Caco-2 (cell line): Measurements from ENCODE around the gene STAB1. TPM values are rescaled to one million over a fixed set of nuclear protein-coding genes. Genes with fewer than 3 reads are reported as not detected.

ENCODE experiments used
- BruUV-seq: library from RNA; stranded (reverse); fragments of 400-500 nt; replicated peaks from 2 replicates; lab custom pipeline; 2021; lab: Mats Ljungman, UMichigan
- CTCF ChIA-PET: fragments of 300-600 bp; sonication (Branson Sonifier 250); formaldehyde crosslinking; loops from one replicate; lab custom pipeline; 2022; ENCODE audit warnings: antibody characterized with exemption; lab: Charles Lee
- POLR2A ChIA-PET: fragments of 300-600 bp; sonication (Branson Sonifier 250); formaldehyde crosslinking; loops from one replicate; lab custom pipeline; 2022; ENCODE audit warnings: antibody characterized with exemption; lab: Charles Lee
- DNase-seq, 2 experiments: peaks; one replicate each; pipeline versions ENCODE4 v3.0.0 to v3.0.0-alpha.2; 2020 to 2022
- H3K27me3 ChIP-seq: replicated peaks from 2 replicates; pipeline ENCODE4 v1.6.0; 2011; ENCODE audit warnings: low read length; ENCODE audit not compliant: control insufficient read depth, insufficient read depth
- H3K36me3 ChIP-seq: 2 replicates; pipeline ENCODE4 v1.5.1; 2011; ENCODE audit warnings: low read length; ENCODE audit not compliant: control insufficient read depth, insufficient read depth
- H3K4me1 ChIP-seq: fragments of 250-450 bp; sonication (Bioruptor Pico); 2 replicates; pipeline ENCODE4 v1.5.1; 2020; ENCODE audit warnings: mild to moderate bottlenecking
- H3K4me3 ChIP-seq: 2 replicates; pipeline ENCODE4 v1.5.1; 2011; ENCODE audit warnings: low read depth, mild to moderate bottlenecking, control low read depth, low read length
- H3K9me3 ChIP-seq: fragments of 250-450 bp; sonication (Bioruptor Pico); 2 replicates; pipeline ENCODE4 v1.5.1; 2020; ENCODE audit warnings: mild to moderate bottlenecking, moderate library complexity
- H3K27ac Mint-ChIP-seq: one replicate; pipeline ENCODE4 v1.8.0; 2022; ENCODE audit warnings: mixed read lengths; ENCODE audit not compliant: unreplicated experiment
- H3K27me3 Mint-ChIP-seq: one replicate; pipeline ENCODE4 v1.8.0; 2022; ENCODE audit warnings: mixed read lengths; ENCODE audit not compliant: insufficient read depth, unreplicated experiment
- H3K36me3 Mint-ChIP-seq: one replicate; pipeline ENCODE4 v1.8.0; 2022; ENCODE audit warnings: mild to moderate bottlenecking, mixed read lengths; ENCODE audit not compliant: insufficient read depth, unreplicated experiment
- H3K4me1 Mint-ChIP-seq: one replicate; pipeline ENCODE4 v1.8.0; 2022; ENCODE audit warnings: low read depth, mixed read lengths; ENCODE audit not compliant: unreplicated experiment
- H3K4me3 Mint-ChIP-seq: one replicate; pipeline ENCODE4 v1.8.0; 2022; ENCODE audit warnings: mild to moderate bottlenecking, moderate library complexity, mixed read lengths; ENCODE audit not compliant: unreplicated experiment
- H3K9me3 Mint-ChIP-seq: one replicate; pipeline ENCODE4 v1.8.0; 2022; ENCODE audit warnings: mixed read lengths; ENCODE audit not compliant: unreplicated experiment
- intact Hi-C: fragments of 100-400 bp; cut with micrococcal nuclease; formaldehyde crosslinking; loops from one replicate; pipeline ENCODE4 v1.10.0; 2022; ENCODE audit not compliant: unreplicated experiment
- total RNA-seq: library from RNA; stranded (reverse); gene quantifications from 2 replicates; pipeline ENCODE4 v1.2.3, GENCODE V29; 2022
- TF ChIP-seq, protein P1 (sequence below), 2 experiments: fragments of 200-600 bp in 1 of 2; IDR thresholded peaks; 1 replicate in 1 of 2; 2 replicates in 1 of 2; pipeline versions ENCODE4 v1.5.1 to v1.8.0; 2011 to 2022; ENCODE audit warnings: antibody characterized with exemption in 1 of 2, control low read depth in 1 of 2, inconsistent platforms in 1 of 2, low read depth in 1 of 2, low read length in 1 of 2, mild to moderate bottlenecking in 1 of 2, moderate library complexity in 1 of 2; ENCODE audit not compliant: insufficient read depth in 1 of 2, severe bottlenecking in 1 of 2, unreplicated experiment in 1 of 2

STAB1 gene
- total RNA-seq, 1 experiment from 2014 or later, result 0.39 TPM

DNA sequence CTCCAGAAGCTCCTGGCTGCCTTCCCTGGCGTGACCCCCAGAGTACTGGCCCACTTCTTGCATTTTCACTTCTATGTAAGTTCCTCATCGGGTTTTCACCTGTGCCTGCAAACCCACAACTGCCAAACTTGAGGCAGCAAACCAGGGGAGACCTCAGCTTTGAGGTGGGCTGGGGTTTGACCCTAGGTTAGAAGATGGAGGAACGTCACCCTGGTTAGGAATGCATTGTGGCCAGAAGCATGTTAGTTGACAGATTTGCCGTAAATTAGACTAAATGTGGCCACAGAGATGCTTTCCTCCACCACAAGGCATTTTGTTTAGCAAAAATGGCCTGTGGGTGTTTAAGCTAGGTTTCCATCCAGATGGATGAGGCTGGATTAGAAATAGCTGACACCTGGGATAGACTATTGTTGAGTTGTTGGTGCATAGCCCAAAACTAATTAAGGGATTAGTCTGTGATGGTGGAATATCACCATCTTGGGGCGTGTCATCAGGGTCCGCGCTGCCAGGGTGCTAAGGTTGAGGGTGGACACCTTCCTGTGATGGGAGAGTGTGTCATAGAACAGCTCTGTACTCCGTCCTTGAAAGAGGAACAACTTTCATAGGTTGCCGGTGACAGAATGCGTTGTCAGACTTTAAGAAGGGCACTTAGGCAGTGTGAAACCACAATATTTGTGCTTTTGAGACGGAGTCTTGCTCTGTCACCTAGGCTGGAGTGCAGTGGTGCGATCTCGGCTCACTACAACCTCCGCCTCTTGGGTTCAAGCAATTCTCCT, 36.2 kb upstream of the STAB1 start:
- H3K4me1 ChIP-seq, result peaks cover 24% of the 10 kb centered on the region
- peaks cover 37% of the 10 kb centered on the region for H3K36me3 Mint-ChIP-seq
- no peaks in the 10 kb centered on the region for H3K9me3 Mint-ChIP-seq
- CTCF ChIA-PET, result no interaction called here
- H3K4me1 Mint-ChIP-seq, result peaks cover 16% of the 10 kb centered on the region
- no peaks in the 10 kb centered on the region for H3K9me3 ChIP-seq
- no peak overlapping the region for H3K4me3 ChIP-seq
- DNase-seq, result no peak
- H3K27me3 Mint-ChIP-seq, result no peaks in the 10 kb centered on the region
- TF ChIP-seq, protein P1, sequence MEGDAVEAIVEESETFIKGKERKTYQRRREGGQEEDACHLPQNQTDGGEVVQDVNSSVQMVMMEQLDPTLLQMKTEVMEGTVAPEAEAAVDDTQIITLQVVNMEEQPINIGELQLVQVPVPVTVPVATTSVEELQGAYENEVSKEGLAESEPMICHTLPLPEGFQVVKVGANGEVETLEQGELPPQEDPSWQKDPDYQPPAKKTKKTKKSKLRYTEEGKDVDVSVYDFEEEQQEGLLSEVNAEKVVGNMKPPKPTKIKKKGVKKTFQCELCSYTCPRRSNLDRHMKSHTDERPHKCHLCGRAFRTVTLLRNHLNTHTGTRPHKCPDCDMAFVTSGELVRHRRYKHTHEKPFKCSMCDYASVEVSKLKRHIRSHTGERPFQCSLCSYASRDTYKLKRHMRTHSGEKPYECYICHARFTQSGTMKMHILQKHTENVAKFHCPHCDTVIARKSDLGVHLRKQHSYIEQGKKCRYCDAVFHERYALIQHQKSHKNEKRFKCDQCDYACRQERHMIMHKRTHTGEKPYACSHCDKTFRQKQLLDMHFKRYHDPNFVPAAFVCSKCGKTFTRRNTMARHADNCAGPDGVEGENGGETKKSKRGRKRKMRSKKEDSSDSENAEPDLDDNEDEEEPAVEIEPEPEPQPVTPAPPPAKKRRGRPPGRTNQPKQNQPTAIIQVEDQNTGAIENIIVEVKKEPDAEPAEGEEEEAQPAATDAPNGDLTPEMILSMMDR (IDR thresholded peaks at IDR 0.05; ENCODE audit: insufficient read depth in 1 of 2, low read depth in 1 of 2, low read length in 1 of 2, severe bottlenecking in 1 of 2, unreplicated experiment in 1 of 2), result no peak
- no peaks in the 10 kb centered on the region; the same call in 1 of the 2 replicates for H3K36me3 ChIP-seq
- POLR2A ChIA-PET, result no interaction called here
- no peaks in the 10 kb centered on the region for H3K27me3 ChIP-seq
- intact Hi-C loops, result loop anchor here (10.0 kb wide), 1 partner anchor 76 kb away; the partner anchor contains the start of genes NT5DC2 and UQCC5
- TSS peak; percentile 19 for BruUV-seq
- H3K4me3 Mint-ChIP-seq, result no peak overlapping the region
- H3K27ac Mint-ChIP-seq, result no peak overlapping the region

- no peak overlapping the region for H3K27ac Mint-ChIP-seq
Observed at GRCh38 chr3:52461874-52462273, 33.3 kb upstream of the STAB1 start.

DNA sequence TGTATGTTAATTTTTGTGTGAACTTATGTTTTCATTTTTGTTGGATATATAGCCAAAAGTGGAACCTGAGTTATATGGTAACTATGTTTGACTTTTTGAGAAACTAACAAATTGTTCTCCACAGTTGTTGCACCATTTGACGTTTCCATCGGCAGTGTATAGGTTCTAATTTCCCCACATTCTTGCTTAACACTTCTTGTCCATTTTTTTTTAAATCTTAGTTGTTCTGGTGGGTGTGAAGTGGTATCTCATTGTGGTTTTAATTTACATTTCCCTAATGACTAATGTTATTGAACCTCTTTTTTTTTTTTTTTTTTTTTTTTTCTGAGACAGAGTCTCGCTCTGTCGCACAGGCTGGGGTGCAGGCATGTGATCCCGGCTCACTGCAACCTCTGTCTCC, 31.7 kb upstream of the STAB1 start:
- Mint-ChIP-seq H3K4me3 (no peak overlapping the region), H3K27ac (no peak overlapping the region), H3K36me3 (peaks cover 39% of the 10 kb centered on the region), H3K27me3 (no peaks in the 10 kb centered on the region), H3K9me3 (no peaks in the 10 kb centered on the region), H3K4me1 (no peaks in the 10 kb centered on the region)
- no peaks in the 10 kb centered on the region for H3K9me3 ChIP-seq
- intact Hi-C loops, result no loop called here
- H3K36me3 ChIP-seq, result peaks cover 1% of the 10 kb centered on the region
- BruUV-seq, result no TSS peak
- H3K4me3 ChIP-seq, result no peak overlapping the region
- ChIA-PET CTCF (no interaction called here), POLR2A (no interaction called here)
- no peak for DNase-seq
- H3K4me1 ChIP-seq, result no peaks in the 10 kb centered on the region
- H3K27me3 ChIP-seq, result no peaks in the 10 kb centered on the region
- TF ChIP-seq, protein P1 (IDR thresholded peaks at IDR 0.05; ENCODE audit: insufficient read depth in 1 of 2, low read depth in 1 of 2, low read length in 1 of 2, severe bottlenecking in 1 of 2, unreplicated experiment in 1 of 2), result no peak

More at GRCh38 chr3:52461874-52462273, 33.3 kb upstream of the STAB1 start:
- Histone ChIP-seq H3K9me3 (no peaks in the 10 kb centered on the region), H3K4me3 (no peak overlapping the region), H3K27me3 (no peaks in the 10 kb centered on the region), H3K36me3 (peaks cover 1% of the 10 kb centered on the region), H3K4me1 (peaks cover 3% of the 10 kb centered on the region; the same call in 1 of the 2 replicates)
- ChIA-PET CTCF (no interaction called here), POLR2A (no interaction called here)
- H3K27me3 Mint-ChIP-seq, result no peaks in the 10 kb centered on the region
- TF ChIP-seq, protein P1 (IDR thresholded peaks at IDR 0.05; ENCODE audit: insufficient read depth in 1 of 2, low read depth in 1 of 2, low read length in 1 of 2, severe bottlenecking in 1 of 2, unreplicated experiment in 1 of 2), result no peak
- no peaks in the 10 kb centered on the region for H3K9me3 Mint-ChIP-seq
- DNase-seq, result no peak
- intact Hi-C loops, result no loop called here
- H3K4me3 Mint-ChIP-seq, result no peak overlapping the region
- H3K36me3 Mint-ChIP-seq, result peaks cover 51% of the 10 kb centered on the region
- BruUV-seq, result no TSS peak
- H3K4me1 Mint-ChIP-seq, result no peaks in the 10 kb centered on the region
